Tibial nerve (tissue), 4 donors: ENCODE measurements around the gene INO80E. TPM values are rescaled to one million over a fixed set of nuclear protein-coding genes. Genes with fewer than 3 reads are reported as not detected.
A peak's percentile ranks its signal among the peaks of the same experiment; 100 is the strongest.

Experiments used
- DNase-seq, 2 donors: peaks; one replicate each; pipeline ENCODE4 v3.0.0-alpha.2; 2019; ENCODE audit warnings: low spot score in 2 of 2
- H3K27ac ChIP-seq, 4 donors: fragments of 200-600 bp; sonication (generic) in 3 of 4; one replicate each; pipeline ENCODE4 v1.5.1; 2017 to 2019; ENCODE audit warnings: mild to moderate bottlenecking in 1 of 4
- H3K27me3 ChIP-seq, 2 donors: fragments of 200-600 bp; sonication (generic) in 1 of 2; one replicate each; pipeline versions ENCODE4 v1.5.1 to v1.6.0; 2017 to 2019
- H3K36me3 ChIP-seq, 3 donors: fragments of 200-600 bp; sonication (generic); one replicate each; pipeline ENCODE4 v1.5.1; 2018 to 2019
- H3K4me1 ChIP-seq, 4 donors: fragments of 200-600 bp; sonication (generic) in 3 of 4; one replicate each; pipeline ENCODE4 v1.5.1; 2017 to 2019
- H3K4me3 ChIP-seq, 4 donors: fragments of 200-600 bp; sonication (generic) in 3 of 4; one replicate each; pipeline ENCODE4 v1.5.1; 2017 to 2019; ENCODE audit warnings: mild to moderate bottlenecking in 1 of 4, moderate library complexity in 1 of 4
- H3K9me3 ChIP-seq, 4 donors: fragments of 200-600 bp; sonication (generic) in 3 of 4; one replicate each; pipeline ENCODE4 v1.5.1; 2017 to 2019
- CTCF ChIP-seq, 5 experiments: fragments of 200-600 bp in 3 of 5; fragments of 450-650 bp in 2 of 5; sonication (generic) in 3 of 5; IDR thresholded peaks; one replicate each; pipeline ENCODE4 v1.5.1; 2016 to 2019; ENCODE audit warnings: antibody characterized with exemption in 5 of 5, mild to moderate bottlenecking in 3 of 5, moderate library complexity in 2 of 5
- EP300 ChIP-seq, 2 donors: sonication (generic); formaldehyde crosslinking; IDR thresholded peaks; one replicate each; pipeline ENCODE4 v1.6.1; 2017; ENCODE audit warnings: antibody characterized with exemption in 2 of 2, mild to moderate bottlenecking in 1 of 2
- POLR2A ChIP-seq, 2 donors: fragments of 450-650 bp; IDR thresholded peaks; one replicate each; pipeline ENCODE4 v1.6.1; 2017; ENCODE audit warnings: antibody characterized with exemption in 2 of 2, mild to moderate bottlenecking in 2 of 2, moderate library complexity in 2 of 2
- WGBS, 2 donors: methylation state at CpG; one replicate each; pipeline ENCODE4 v1.1.5; 2018; 5-methylcytosine and 5-hydroxymethylcytosine counted together
- total RNA-seq, 4 donors: library from RNA; depleted of rRNA; stranded (reverse); fragments of >200 nt; gene quantifications; one replicate each; pipeline ENCODE4 v1.1.0, GENCODE V29; 2016

Gene INO80E
- total RNA-seq, 4 donors from 2014 or later, result 36.6 to 60.4 (median 51.6) TPM

- H3K27me3 ChIP-seq, result peaks cover 0 to 94% of the 10 kb centered on the region in 2 donors
- 20 to 22% methylated on average over 23 of the region's 23 CpGs for WGBS, 2 donors
- TF ChIP-seq POLR2A (IDR thresholded peaks at IDR 0.05) (no peak), CTCF (IDR thresholded peaks at IDR 0.05) (no peak), EP300 (IDR thresholded peaks at IDR 0.05) (no peak)
These were observed 34.1 kb downstream of the INO80E start for GRCh38 chr16:30030011-30030685.

GRCh38 chr16:30030841-30031413 lies 34.9 kb downstream of the INO80E start, which contains the start of gene TLCD3B:
TSS of gene TLCD3B (minus strand) at chr16:30031271. CDS start at chr16:30030527, 744 bp downstream.
- TF ChIP-seq POLR2A (IDR thresholded peaks at IDR 0.05) (no peak), EP300 (IDR thresholded peaks at IDR 0.05) (no peak), CTCF (IDR thresholded peaks at IDR 0.05) (no peak)
- Histone ChIP-seq H3K27me3 (peaks cover 0 to 94% of the 10 kb centered on the region in 2 donors), H3K4me1 (peaks cover 0 to 8% (median 4%) of the 10 kb centered on the region in 4 donors), H3K9me3 (no peaks in the 10 kb centered on the region), H3K36me3 (no peaks in the 10 kb centered on the region), H3K4me3 (no peak within 1 kb of the TSS), H3K27ac (no peak within 1 kb of the TSS)
- WGBS, 2 donors, result 1 to 2% methylated on average over 21 to 27 of the region's 27 CpGs
- no peak for DNase-seq

More at GRCh38 chr16:30030011-30030685, 34.1 kb downstream of the INO80E start:
- DNase-seq, result no peak
- no peaks in the 10 kb centered on the region for H3K36me3 ChIP-seq
- no peak overlapping the region for H3K27ac ChIP-seq
- no peak overlapping the region for H3K4me3 ChIP-seq
- no peaks in the 10 kb centered on the region for H3K9me3 ChIP-seq
- peaks cover 0 to 8% (median 4%) of the 10 kb centered on the region in 4 donors for H3K4me1 ChIP-seq

GRCh38 chr16:30031477-30031918 lies 35.5 kb downstream of the INO80E start:
- H3K9me3 ChIP-seq, result no peaks in the 10 kb centered on the region
- H3K36me3 ChIP-seq, result no peaks in the 10 kb centered on the region
- peaks cover 0 to 8% (median 4%) of the 10 kb centered on the region in 4 donors for H3K4me1 ChIP-seq
- 16 to 22% methylated on average over 11 of the region's 11 CpGs for WGBS, 2 donors
- TF ChIP-seq EP300 (IDR thresholded peaks at IDR 0.05) (no peak), POLR2A (IDR thresholded peaks at IDR 0.05) (no peak), CTCF (IDR thresholded peaks at IDR 0.05) (no peak)
- no peak overlapping the region for H3K27ac ChIP-seq
- H3K27me3 ChIP-seq, result peaks cover 0 to 92% of the 10 kb centered on the region in 2 donors
- no peak for DNase-seq
- H3K4me3 ChIP-seq, result no peak overlapping the region

GRCh38 chr16:30032083-30032819 lies 36.2 kb downstream of the INO80E start:
- H3K9me3 ChIP-seq, result no peaks in the 10 kb centered on the region
- no peaks in the 10 kb centered on the region for H3K36me3 ChIP-seq
- no peak overlapping the region for H3K4me3 ChIP-seq
- no peak overlapping the region for H3K27ac ChIP-seq
- peak; percentile 40 to 60 (median 44) for TF ChIP-seq CTCF (IDR thresholded peaks at IDR 0.05)
- TF ChIP-seq EP300 (IDR thresholded peaks at IDR 0.05), result no peak
- no peak for TF ChIP-seq POLR2A (IDR thresholded peaks at IDR 0.05)
- H3K4me1 ChIP-seq, result peaks cover 0 to 8% (median 4%) of the 10 kb centered on the region in 4 donors
- WGBS, 2 donors, result 27 to 28% methylated on average over 12 of the region's 12 CpGs
- peak in 1 of 2 donors; percentile 44 for DNase-seq
- peaks cover 0 to 90% of the 10 kb centered on the region in 2 donors for H3K27me3 ChIP-seq
